Trophoblast cell (in vitro differentiated cells and primary cell): ENCODE results near the gene ARHGAP40.

Experiments
- DNase-seq, 2 donors: peaks; one replicate each; pipeline ENCODE4 v3.0.0-alpha.2; 2016
- H2AFZ ChIP-seq: 2 replicates; pipeline ENCODE4 v1.6.1; 2013; ENCODE audit warnings: low read length, moderate library complexity, mild to moderate bottlenecking; ENCODE audit not compliant: insufficient read depth, poor library complexity
- H2AK5ac ChIP-seq: 2 replicates; pipeline ENCODE4 v1.6.1; 2013; ENCODE audit warnings: mild to moderate bottlenecking, low read length
- H2BK120ac ChIP-seq: 2 replicates; pipeline ENCODE4 v1.6.1; 2013; ENCODE audit warnings: low read length, mild to moderate bottlenecking, moderate library complexity; ENCODE audit not compliant: insufficient read depth, poor library complexity
- H2BK12ac ChIP-seq: 2 replicates; pipeline ENCODE4 v1.6.1; 2013; ENCODE audit warnings: mild to moderate bottlenecking, low read length, moderate library complexity
- H2BK5ac ChIP-seq: 2 replicates; pipeline ENCODE4 v1.6.1; 2013; ENCODE audit warnings: low read length, low read depth, moderate library complexity, mild to moderate bottlenecking; ENCODE audit not compliant: poor library complexity
- H3K14ac ChIP-seq: 2 replicates; pipeline ENCODE4 v1.6.1; 2013; ENCODE audit warnings: mild to moderate bottlenecking, low read length
- H3K18ac ChIP-seq: 2 replicates; pipeline ENCODE4 v1.6.1; 2013; ENCODE audit warnings: mild to moderate bottlenecking, low read length
- H3K23ac ChIP-seq: 2 replicates; pipeline ENCODE4 v1.6.1; 2013; ENCODE audit warnings: low read length
- H3K27ac ChIP-seq: 2 replicates; pipeline ENCODE4 v1.5.1; 2013; ENCODE audit warnings: low read depth, mild to moderate bottlenecking, inconsistent platforms, low read length, moderate library complexity
- H3K27me3 ChIP-seq: 2 replicates; pipeline ENCODE4 v1.6.1; 2013; ENCODE audit warnings: inconsistent platforms, mild to moderate bottlenecking, low read length, moderate library complexity; ENCODE audit not compliant: insufficient read depth
- H3K36me3 ChIP-seq, 2 experiments: 1 replicate in 1 of 2; 2 replicates in 1 of 2; pipeline ENCODE4 v1.6.1; 2013; ENCODE audit warnings: low read length in 2 of 2, mild to moderate bottlenecking in 2 of 2, moderate library complexity in 1 of 2; ENCODE audit not compliant: insufficient read depth in 2 of 2, control insufficient read depth in 1 of 2
- H3K4ac ChIP-seq: 2 replicates; pipeline ENCODE4 v1.6.1; 2013; ENCODE audit warnings: low read depth, mild to moderate bottlenecking, low read length, moderate library complexity
- H3K4me1 ChIP-seq, 2 experiments: 1 replicate in 1 of 2; 2 replicates in 1 of 2; pipeline ENCODE4 v1.6.1; 2013; ENCODE audit warnings: low read length in 2 of 2, mild to moderate bottlenecking in 2 of 2, moderate library complexity in 1 of 2; ENCODE audit not compliant: insufficient read depth in 2 of 2, control insufficient read depth in 1 of 2
- H3K4me2 ChIP-seq: 2 replicates; pipeline ENCODE4 v1.6.1; 2013; ENCODE audit warnings: inconsistent platforms, mild to moderate bottlenecking, low read length, moderate library complexity
- H3K4me3 ChIP-seq: 2 replicates; pipeline ENCODE4 v1.5.1; 2013; ENCODE audit warnings: mild to moderate bottlenecking, low read depth, low read length, inconsistent platforms
- H3K79me1 ChIP-seq: one replicate; pipeline ENCODE4 v1.6.1; 2013; ENCODE audit warnings: low read length
- H3K79me2 ChIP-seq: 2 replicates; pipeline ENCODE4 v1.6.1; 2013; ENCODE audit warnings: low read length, mild to moderate bottlenecking; ENCODE audit not compliant: control insufficient read depth, insufficient read depth, poor library complexity
- H3K9ac ChIP-seq: 2 replicates; pipeline ENCODE4 v1.6.1; 2013; ENCODE audit warnings: mild to moderate bottlenecking, low read length
- H3K9me3 ChIP-seq: 2 replicates; pipeline ENCODE4 v1.6.1; 2013; ENCODE audit warnings: low read depth, mild to moderate bottlenecking, control low read depth, inconsistent platforms, low read length; ENCODE audit not compliant: insufficient read depth
- H4K12ac ChIP-seq: 2 replicates; pipeline ENCODE4 v1.6.1; 2013; ENCODE audit warnings: low read depth, mild to moderate bottlenecking, low read length, moderate library complexity
- H4K8ac ChIP-seq: 2 replicates; pipeline ENCODE4 v1.6.1; 2013; ENCODE audit warnings: low read depth, mild to moderate bottlenecking, low read length, moderate library complexity
- H4K91ac ChIP-seq: one replicate; pipeline ENCODE4 v1.6.1; 2013; ENCODE audit warnings: low read depth, mild to moderate bottlenecking, low read length, moderate library complexity
- WGBS: extraction: QIAGEN DNeasy Blood & Tissue Kit; methylation state at CpG from one replicate; pipeline ENCODE4 v1.1.7; 2013; ENCODE audit warnings: missing lambda C conversion rate; ENCODE audit not compliant: insufficient read length, insufficient coverage; ENCODE audit errors: extremely low coverage; 5-methylcytosine and 5-hydroxymethylcytosine counted together

Gene ARHGAP40

DNA sequence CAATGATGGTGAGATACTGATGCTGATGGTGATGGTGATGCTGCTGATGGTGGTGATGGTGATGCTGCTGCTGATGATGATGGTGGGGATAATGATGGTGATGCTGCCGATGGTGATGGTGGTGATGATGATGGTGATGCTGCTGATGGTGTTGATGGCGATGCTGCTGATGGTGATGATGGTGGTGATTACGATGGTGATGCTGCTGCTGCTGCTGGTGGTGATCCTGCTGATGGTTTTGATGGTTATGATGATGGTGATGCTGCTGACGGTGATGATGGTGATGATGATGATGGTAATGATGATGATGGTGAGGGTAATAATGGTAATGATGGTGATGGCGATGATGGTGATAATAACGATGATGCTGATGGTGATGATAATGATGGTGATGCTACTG lies 50.0 kb downstream of the ARHGAP40 start:
- Histone ChIP-seq H3K4me1 (no peaks in the 10 kb centered on the region), H3K4me2 (no peak overlapping the region), H3K18ac (no peak overlapping the region), H3K36me3 (peaks cover 4 to 5% of the 10 kb centered on the region in 2 experiments), H3K9me3 (peaks cover 3% of the 10 kb centered on the region), H3K79me1 (no peaks in the 10 kb centered on the region), H4K8ac (no peak overlapping the region), H3K4me3 (peak overlapping the region; percentile 47), H2BK120ac (no peak overlapping the region), H4K91ac (no peak overlapping the region), H3K79me2 (no peaks in the 10 kb centered on the region), H3K27ac (no peak overlapping the region), H3K4ac (no peak overlapping the region), H3K27me3 (no peaks in the 10 kb centered on the region), H2AK5ac (no peak overlapping the region), H2BK12ac (no peak overlapping the region), H4K12ac (no peak overlapping the region), H3K14ac (no peak overlapping the region), H2AFZ (no peak overlapping the region), H2BK5ac (no peak overlapping the region), H3K23ac (peak overlapping the region; percentile 20), H3K9ac (no peak overlapping the region)
- no CpG with 5 or more reads among the region's 6 CpGs for WGBS
- DNase-seq, result no peak

DNA sequence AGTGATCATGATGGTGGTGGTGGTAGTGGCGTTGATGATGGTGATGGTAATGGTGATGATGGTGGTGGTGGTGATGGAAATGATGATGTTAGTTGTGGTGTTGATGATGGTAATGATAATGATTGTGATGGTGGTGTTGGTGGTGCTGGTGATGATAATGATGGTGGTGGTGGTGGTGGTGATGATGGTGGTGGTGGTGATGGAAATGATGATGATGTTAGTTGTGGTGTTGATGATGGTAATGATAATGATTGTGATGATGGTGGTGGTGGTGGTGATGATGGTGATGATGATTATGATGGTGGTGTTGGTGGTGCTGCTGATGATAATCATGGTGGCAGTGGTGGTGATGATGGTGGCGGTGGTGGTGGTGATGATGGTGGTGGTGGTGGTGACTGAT lies 51.4 kb downstream of the ARHGAP40 start:
- no peaks in the 10 kb centered on the region for H3K79me1 ChIP-seq
- no peak overlapping the region for H4K12ac ChIP-seq
- no peak overlapping the region for H3K9ac ChIP-seq
- H3K4me2 ChIP-seq, result no peak overlapping the region
- no peak overlapping the region for H4K8ac ChIP-seq
- no peak overlapping the region for H3K4ac ChIP-seq
- H3K4me1 ChIP-seq, result no peaks in the 10 kb centered on the region
- no peak overlapping the region for H2BK120ac ChIP-seq
- H3K36me3 ChIP-seq, result peaks cover 0 to 3% of the 10 kb centered on the region in 2 experiments
- no peaks in the 10 kb centered on the region for H3K79me2 ChIP-seq
- no peak overlapping the region for H2BK12ac ChIP-seq
- H3K9me3 ChIP-seq, result peaks cover 3% of the 10 kb centered on the region
- no peak overlapping the region for H4K91ac ChIP-seq
- no peaks in the 10 kb centered on the region for H3K27me3 ChIP-seq
- WGBS, result no CpG with 5 or more reads among the region's 2 CpGs
- DNase-seq, result no peak
- H2AK5ac ChIP-seq, result no peak overlapping the region
- no peak overlapping the region for H3K23ac ChIP-seq
- H3K14ac ChIP-seq, result no peak overlapping the region
- no peak overlapping the region for H3K18ac ChIP-seq
- no peak overlapping the region for H2BK5ac ChIP-seq
- no peak overlapping the region for H3K4me3 ChIP-seq
- H3K27ac ChIP-seq, result no peak overlapping the region
- no peak overlapping the region for H2AFZ ChIP-seq

DNA sequence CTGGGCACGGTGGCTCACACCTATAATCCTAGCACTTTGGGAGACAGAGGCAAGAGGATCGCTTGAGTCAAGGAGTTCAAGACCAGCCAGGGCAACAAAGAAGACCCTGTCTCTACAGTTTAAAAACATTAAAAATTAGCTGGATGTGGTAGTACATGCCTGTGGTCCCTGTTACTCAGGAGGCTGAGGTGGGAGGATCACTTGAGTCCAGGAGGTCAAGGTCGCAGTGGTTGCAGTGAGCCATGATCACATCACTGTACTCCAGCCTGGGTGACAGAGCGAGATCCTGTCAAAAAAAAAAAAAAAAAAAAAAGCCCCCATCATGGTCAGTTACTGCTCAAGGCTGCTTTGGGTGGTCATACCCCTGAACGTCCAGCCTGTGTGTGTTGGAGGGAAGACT lies 55.8 kb downstream of the ARHGAP40 start:
- H4K91ac ChIP-seq, result no peak overlapping the region

DNA sequence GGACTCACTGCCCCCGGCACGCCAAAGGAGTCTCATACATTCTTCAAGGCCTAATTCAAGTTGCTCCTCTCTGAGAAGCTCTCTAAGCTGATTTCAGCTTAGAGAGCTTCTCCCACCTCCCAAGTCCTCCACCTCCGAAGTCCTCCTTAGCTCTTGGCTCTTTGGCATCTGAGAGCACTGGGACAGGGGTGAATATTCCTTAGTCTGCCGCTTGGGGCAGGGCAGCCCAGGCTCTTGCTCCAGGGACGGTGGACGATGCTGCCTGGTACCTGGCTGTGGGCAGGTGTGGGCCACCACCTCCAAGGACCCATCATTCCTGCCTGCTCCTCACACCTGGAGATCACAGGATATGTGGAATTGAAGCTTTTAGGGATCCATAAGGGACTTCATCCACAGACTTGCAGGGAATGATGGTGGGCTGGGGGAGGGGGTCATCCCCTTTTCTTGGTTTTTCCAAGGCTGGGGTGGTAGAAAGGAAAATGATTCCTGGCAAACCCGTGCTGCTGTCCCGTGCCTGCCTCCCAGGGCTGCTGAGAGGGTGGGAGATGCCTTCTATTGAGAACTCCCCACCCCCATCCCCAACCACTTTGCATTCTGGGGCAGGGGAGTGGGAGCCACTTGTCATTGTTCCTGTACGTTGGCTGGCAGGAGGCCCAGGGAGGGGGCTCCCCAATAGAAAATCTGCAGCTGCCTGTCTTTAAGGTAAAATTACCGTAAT lies 57.4 kb downstream of the ARHGAP40 start:
- H2AFZ ChIP-seq, result no peak overlapping the region
- no peak overlapping the region for H4K12ac ChIP-seq
- H3K4me3 ChIP-seq, result no peak overlapping the region
- H2BK120ac ChIP-seq, result no peak overlapping the region
- no peak overlapping the region for H3K27ac ChIP-seq
- no peak overlapping the region for H2AK5ac ChIP-seq
- H3K9ac ChIP-seq, result no peak overlapping the region
- no peaks in the 10 kb centered on the region for H3K36me3 ChIP-seq
- H3K18ac ChIP-seq, result no peak overlapping the region
- peak; percentile 20 to 52 for DNase-seq
- no peak overlapping the region for H4K91ac ChIP-seq
- no peaks in the 10 kb centered on the region for H3K79me2 ChIP-seq
- no peaks in the 10 kb centered on the region for H3K4me1 ChIP-seq
- no CpG with 5 or more reads among the region's 10 CpGs for WGBS
- H2BK12ac ChIP-seq, result no peak overlapping the region
- no peaks in the 10 kb centered on the region for H3K79me1 ChIP-seq
- H3K27me3 ChIP-seq, result no peaks in the 10 kb centered on the region
- H4K8ac ChIP-seq, result no peak overlapping the region
- no peak overlapping the region for H3K14ac ChIP-seq
- H3K23ac ChIP-seq, result no peak overlapping the region
- H3K4me2 ChIP-seq, result no peak overlapping the region
- no peak overlapping the region for H2BK5ac ChIP-seq
- H3K4ac ChIP-seq, result no peak overlapping the region
- H3K9me3 ChIP-seq, result no peaks in the 10 kb centered on the region

More for the DNA sequence above, 55.8 kb downstream of the ARHGAP40 start:
- no peak overlapping the region for H3K23ac ChIP-seq
- H3K18ac ChIP-seq, result no peak overlapping the region
- no peak overlapping the region for H2BK120ac ChIP-seq
- H3K27me3 ChIP-seq, result no peaks in the 10 kb centered on the region
- H3K9ac ChIP-seq, result no peak overlapping the region
- WGBS, result no CpG with 5 or more reads among the region's 5 CpGs
- H2AFZ ChIP-seq, result no peak overlapping the region
- H2BK5ac ChIP-seq, result no peak overlapping the region
- H3K4ac ChIP-seq, result no peak overlapping the region
- no peak overlapping the region for H3K27ac ChIP-seq
- H3K14ac ChIP-seq, result no peak overlapping the region
- H4K8ac ChIP-seq, result no peak overlapping the region
- DNase-seq, result no peak
- no peaks in the 10 kb centered on the region for H3K36me3 ChIP-seq
- H3K79me2 ChIP-seq, result no peaks in the 10 kb centered on the region
- no peak overlapping the region for H2BK12ac ChIP-seq
- H3K9me3 ChIP-seq, result no peaks in the 10 kb centered on the region
- H4K12ac ChIP-seq, result no peak overlapping the region
- no peaks in the 10 kb centered on the region for H3K4me1 ChIP-seq
- H3K4me3 ChIP-seq, result no peak overlapping the region
- no peaks in the 10 kb centered on the region for H3K79me1 ChIP-seq
- no peak overlapping the region for H3K4me2 ChIP-seq
- H2AK5ac ChIP-seq, result no peak overlapping the region
